GM12874 (cell line): ENCODE measurements around the gene IRF2BP1.

ENCODE experiments used
- CTCF ChIP-seq: IDR thresholded peaks from 2 replicates; pipeline ENCODE4 v1.5.1; 2011; ENCODE audit warnings: low read depth, mild to moderate bottlenecking, control low read depth, low read length, moderate library complexity; ENCODE audit not compliant: insufficient read depth

Gene IRF2BP1

DNA sequence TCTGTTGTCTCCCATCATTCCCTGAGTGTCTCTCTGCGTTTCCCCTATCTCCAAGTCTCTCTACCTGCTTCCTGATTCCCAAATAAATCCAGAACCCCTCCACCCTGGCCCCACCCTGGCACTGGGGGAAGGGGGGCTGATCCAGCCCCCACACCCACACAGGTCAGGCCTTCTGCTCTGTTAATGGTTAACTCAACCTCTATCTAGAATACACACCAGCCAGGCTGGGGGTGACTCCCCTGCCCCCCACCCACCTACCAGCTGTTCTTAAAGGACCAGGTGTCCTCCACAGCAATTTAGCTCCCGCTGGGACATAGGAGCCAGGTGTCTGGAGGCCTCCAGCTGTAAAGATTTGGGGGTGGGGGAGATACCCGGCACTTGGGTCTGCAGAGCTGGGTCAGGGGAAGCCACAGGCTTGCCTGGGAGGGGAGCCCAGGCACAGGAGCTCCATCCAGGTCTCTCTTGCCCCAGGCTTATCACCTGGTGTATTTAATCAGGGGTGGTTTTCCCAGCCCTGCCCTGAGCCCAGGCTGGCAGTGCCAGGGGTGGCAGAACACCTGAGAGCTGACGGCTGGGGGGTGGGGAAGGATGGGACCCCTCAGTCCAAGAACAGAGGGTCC is 3.9 kb downstream of the IRF2BP1 start:
- TF ChIP-seq CTCF = no peak

DNA sequence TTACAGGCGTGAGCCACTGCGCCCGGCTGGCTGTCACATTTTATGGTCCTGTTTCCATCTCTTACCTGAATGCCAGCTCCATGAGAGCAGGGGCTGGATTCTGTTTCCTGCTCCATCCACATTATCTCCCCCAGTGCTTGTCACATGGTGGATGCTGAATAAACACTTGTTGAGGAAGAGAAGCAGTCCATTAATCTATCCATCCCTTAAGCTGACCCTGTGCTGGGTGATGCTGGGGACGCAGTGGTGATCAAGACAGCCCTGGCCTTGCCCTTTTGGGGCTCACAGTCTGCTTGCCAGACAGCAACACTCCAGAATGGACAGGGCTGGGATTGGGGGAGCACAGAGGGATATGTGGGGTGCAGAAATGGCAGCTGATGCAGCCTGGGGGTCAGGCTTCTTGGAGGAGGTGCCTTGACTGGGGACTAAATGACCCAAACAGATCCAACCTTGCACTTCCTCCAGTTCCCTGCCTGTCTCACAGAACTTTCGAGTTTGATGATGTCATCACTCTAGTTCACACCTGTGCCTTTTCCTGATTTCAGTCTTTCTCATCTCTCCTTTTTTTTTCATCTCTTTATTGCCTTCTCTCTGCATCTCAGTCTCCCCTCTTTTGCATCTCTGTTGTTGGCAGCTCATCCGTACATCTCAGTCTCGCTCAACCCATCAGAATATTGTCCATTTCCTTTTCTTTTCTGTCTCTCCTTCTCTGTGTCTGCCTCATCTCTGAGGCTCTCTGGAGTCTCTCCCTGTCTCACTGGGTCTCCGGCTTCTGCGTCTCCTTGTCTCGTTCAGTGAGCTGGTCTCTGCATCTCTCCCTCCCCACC is 4.6 kb downstream of the IRF2BP1 start:
- no peak for TF ChIP-seq CTCF

DNA sequence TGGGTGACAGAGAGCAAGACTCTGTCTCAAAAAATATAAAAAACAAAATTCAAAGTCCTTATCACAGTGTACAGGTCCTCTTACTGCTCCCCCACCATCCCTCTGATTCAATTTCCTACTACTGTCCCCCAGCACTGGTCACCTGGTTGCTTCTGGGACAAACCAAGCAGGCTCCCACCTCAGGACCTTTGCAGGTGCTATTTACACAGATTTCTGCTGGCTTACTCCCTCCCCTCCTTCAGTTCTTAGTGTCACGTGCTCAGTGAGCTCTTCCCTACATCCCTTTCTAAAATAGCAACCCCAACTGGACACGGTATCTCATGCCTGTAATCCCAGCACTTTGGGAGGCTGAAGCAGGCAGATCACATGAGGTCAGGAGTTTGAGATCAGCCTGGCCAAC is 6.0 kb downstream of the IRF2BP1 start:
- no peak for TF ChIP-seq CTCF

DNA sequence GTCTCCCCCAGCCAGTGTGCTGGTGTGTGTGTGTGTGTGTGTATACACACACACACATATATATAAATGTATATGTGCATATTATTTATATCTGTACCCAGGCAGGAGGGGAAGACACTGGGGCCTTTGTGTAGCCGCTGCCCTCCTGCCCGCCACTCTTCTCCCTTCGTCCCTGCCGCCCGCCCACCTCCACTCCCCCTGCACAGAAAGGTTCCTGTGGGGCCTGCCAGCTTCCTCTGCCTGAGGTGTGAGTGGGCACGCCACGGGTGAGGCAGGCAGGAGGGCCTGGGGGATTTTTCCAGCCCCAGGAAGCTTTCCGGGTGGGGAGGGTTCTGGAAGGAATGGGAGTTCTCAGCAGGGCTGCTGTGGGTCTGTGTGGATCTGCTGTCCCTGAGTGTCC is 6.9 kb downstream of the IRF2BP1 start:
- no peak for TF ChIP-seq CTCF

DNA sequence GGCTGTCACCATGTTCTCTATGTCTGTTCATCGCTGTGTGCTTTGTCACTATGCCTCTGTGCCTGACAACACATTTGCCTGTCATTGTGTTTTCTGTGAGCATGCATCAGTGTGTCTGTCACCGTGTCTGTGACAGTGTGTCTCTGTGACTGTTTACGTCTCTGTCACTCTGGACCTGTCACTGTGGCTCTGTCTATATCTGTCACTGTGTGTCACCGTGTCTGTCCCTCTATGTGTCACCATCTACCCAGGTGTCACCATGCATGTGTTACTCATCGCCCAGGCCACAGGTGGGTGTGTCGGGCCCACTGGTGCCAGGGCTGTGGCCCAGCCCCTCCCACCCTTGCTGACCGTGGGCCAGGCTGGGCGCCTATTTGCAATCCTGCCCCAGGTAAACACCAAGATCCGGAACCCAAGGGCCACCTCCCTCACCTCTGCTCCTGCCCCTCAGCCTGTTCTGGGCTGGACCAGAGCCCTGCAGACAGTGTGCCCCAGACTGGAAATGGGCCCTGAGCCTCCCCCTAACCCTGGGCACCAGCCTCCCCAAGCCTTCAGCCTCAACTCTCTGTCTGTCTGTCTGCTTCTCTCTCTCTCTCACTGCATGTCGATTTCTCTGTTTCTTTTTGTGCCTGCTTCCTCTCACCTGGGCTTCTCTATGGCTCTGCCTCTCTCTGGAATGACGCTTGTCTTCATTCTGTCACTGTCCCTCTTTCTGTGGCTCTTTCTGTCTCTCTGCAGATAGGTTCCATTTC is 7.7 kb downstream of the IRF2BP1 start:
- TF ChIP-seq CTCF = no peak

- no peak for TF ChIP-seq CTCF
Observed at GRCh38 chr19:45876411-45877197, 9.3 kb downstream of the IRF2BP1 start.

- TF ChIP-seq CTCF = no peak
Observed at GRCh38 chr19:45876161-45876410, 9.9 kb downstream of the IRF2BP1 start.
